Neuron (in vitro differentiated cells): ENCODE measurements around the gene TP63.

Experiments used
- H2AFZ ChIP-seq: one replicate; pipeline ENCODE4 v1.6.1; 2013; ENCODE audit warnings: low read depth, mild to moderate bottlenecking, inconsistent platforms, low read length, moderate library complexity
- H3K27me3 ChIP-seq: one replicate; pipeline ENCODE4 v1.6.1; 2013; ENCODE audit warnings: low read length; ENCODE audit not compliant: insufficient read depth
- H3K36me3 ChIP-seq: one replicate; pipeline ENCODE4 v1.6.1; 2013; ENCODE audit warnings: low read length; ENCODE audit not compliant: insufficient read depth
- H3K4me1 ChIP-seq: one replicate; pipeline ENCODE4 v1.6.1; 2013; ENCODE audit warnings: low read length; ENCODE audit not compliant: insufficient read depth
- H3K4me3 ChIP-seq: 2 replicates; pipeline ENCODE4 v1.5.1; 2013; ENCODE audit warnings: mild to moderate bottlenecking, low read length, moderate library complexity
- H3K9me3 ChIP-seq: one replicate; pipeline ENCODE4 v1.6.1; 2013; ENCODE audit warnings: low read length

The TP63 gene

DNA sequence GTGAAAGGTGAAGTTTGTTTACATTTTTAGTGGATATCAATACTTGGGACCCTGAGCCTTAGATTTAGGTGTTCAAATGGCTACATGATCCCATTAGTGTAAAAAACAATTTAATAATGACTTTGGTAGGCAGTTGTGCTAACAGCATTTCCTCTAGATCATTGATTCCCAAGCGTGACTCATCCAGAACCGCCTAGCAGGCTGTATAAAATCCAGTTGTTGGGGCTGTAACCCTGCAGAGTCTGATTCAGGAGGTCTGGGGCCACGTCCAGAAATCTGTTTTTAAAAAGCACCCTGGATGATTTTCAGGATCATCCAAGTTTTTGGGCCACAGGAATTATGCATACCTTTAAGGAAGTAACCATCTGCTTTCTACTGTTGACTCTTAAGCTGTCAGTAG is 156.4 kb downstream of the TP63 start:
- Histone ChIP-seq H3K4me1 (no peaks in the 10 kb centered on the region), H3K27me3 (no peaks in the 10 kb centered on the region), H3K4me3 (no peak overlapping the region), H3K36me3 (no peaks in the 10 kb centered on the region), H2AFZ (no peak overlapping the region), H3K9me3 (no peaks in the 10 kb centered on the region)

DNA sequence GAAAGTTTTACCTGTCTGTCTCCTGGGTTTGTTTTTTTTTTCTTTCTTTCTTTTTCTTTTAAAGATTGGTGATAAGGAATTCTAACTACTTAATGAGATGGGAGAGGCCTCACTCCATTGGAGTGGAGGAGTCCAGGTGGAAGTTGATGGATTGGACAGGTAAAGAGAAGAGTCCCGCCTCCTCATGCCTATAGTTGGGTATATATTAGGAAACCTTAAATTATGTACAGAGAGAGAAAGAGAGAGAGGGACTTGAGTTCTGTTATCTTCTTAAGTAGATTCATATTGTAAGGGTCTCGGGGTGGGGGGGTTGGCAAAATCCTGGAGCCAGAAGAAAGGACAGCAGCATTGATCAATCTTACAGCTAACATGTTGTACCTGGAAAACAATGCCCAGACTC is 158.2 kb downstream of the TP63 start:
- H3K27me3 ChIP-seq: no peaks in the 10 kb centered on the region

DNA sequence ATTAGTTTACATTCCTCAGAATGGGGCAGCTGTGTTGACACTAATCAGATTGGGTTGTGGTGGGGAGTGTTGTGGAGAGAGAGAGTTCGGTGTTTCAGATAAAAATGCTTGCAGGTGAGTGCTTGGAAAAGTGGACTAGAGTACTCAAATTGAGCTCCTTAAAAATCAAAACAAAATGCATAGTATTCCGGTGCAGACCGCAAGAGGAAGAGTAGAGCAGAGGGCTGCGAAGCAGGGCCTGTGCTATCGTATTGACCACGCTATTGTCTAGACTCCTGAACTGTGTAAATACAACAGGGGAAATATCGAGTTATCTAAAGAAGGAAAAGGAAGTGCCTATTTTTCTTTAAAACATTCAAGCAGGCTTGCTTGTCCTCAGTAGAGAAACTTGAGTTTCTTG is 159.5 kb downstream of the TP63 start:
- no peak overlapping the region for H3K4me3 ChIP-seq

More for the DNA sequence above, 158.2 kb downstream of the TP63 start:
- Histone ChIP-seq H2AFZ (no peak overlapping the region), H3K4me1 (no peaks in the 10 kb centered on the region), H3K9me3 (no peaks in the 10 kb centered on the region), H3K36me3 (no peaks in the 10 kb centered on the region), H3K4me3 (no peak overlapping the region)

DNA sequence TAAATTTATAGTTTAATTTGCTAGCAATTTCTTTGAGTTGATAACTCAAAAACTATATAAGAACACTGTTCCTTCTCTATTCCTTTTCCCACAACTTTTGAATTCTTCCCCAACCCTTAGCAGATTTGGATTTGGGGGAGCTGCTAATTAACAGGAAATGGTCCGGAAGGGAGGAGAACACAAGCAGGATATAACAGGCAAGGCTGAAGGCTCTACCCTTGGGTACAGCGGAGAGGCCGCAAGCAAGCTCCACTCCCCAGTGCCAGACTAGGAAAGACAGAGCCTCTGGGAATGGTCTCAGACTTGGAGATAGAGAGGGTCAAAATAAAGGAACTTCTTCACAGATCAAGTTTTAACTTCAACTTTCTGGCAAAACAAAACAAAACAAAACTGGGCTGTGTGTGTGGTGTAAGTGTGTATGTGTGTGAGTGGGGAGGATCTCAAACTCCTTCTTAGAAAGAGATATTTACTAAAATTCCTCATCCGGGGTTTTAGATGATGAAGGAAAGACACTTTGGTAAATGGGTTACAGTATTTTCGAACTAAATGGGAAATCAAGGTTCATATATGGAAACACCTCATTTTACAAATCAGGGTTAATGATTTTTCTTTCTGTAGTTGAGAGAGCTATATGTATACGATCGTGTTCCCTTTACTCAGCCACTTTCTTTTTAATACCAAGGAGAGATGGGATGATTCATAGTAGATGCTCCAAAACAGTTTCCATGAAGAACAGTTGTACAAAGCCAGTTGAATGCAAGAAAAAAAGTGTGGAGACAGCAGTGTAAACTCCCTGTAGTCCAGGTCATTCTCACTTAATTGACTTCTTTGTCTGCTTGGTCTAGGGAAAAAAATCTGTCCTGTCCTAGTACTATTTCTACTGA is 161.1 kb downstream of the TP63 start:
- Histone ChIP-seq H3K27me3 (peaks cover under 1% of the 10 kb centered on the region), H3K4me3 (no peak overlapping the region), H2AFZ (no peak overlapping the region), H3K36me3 (no peaks in the 10 kb centered on the region), H3K4me1 (no peaks in the 10 kb centered on the region), H3K9me3 (no peaks in the 10 kb centered on the region)

More for the DNA sequence above, 159.5 kb downstream of the TP63 start:
- H3K9me3 ChIP-seq: no peaks in the 10 kb centered on the region
- no peaks in the 10 kb centered on the region for H3K4me1 ChIP-seq
- no peaks in the 10 kb centered on the region for H3K36me3 ChIP-seq
- H2AFZ ChIP-seq: no peak overlapping the region
- no peaks in the 10 kb centered on the region for H3K27me3 ChIP-seq

DNA sequence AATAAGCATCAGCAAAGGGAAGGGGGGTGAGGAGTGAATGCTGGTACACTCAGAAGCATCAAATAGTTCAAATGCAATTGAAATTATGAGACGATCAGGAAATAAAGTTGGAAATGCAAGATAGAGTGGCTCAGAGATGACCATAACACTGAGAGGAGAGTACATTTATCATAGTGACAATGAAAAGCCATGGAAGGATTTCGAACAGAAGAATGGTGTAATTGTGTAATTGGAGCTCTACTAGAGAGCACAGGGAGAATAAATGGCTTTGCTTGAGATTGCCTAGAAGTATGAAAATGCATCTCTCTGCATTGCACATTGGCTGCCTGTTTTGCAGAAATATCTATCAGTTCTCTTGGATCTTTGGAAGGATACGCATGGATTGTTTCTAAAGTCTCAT is 163.3 kb downstream of the TP63 start:
- peaks cover 7% of the 10 kb centered on the region for H3K27me3 ChIP-seq
- no peaks in the 10 kb centered on the region for H3K36me3 ChIP-seq
- no peak overlapping the region for H2AFZ ChIP-seq
- no peak overlapping the region for H3K4me3 ChIP-seq
- H3K4me1 ChIP-seq: no peaks in the 10 kb centered on the region
- no peaks in the 10 kb centered on the region for H3K9me3 ChIP-seq

DNA sequence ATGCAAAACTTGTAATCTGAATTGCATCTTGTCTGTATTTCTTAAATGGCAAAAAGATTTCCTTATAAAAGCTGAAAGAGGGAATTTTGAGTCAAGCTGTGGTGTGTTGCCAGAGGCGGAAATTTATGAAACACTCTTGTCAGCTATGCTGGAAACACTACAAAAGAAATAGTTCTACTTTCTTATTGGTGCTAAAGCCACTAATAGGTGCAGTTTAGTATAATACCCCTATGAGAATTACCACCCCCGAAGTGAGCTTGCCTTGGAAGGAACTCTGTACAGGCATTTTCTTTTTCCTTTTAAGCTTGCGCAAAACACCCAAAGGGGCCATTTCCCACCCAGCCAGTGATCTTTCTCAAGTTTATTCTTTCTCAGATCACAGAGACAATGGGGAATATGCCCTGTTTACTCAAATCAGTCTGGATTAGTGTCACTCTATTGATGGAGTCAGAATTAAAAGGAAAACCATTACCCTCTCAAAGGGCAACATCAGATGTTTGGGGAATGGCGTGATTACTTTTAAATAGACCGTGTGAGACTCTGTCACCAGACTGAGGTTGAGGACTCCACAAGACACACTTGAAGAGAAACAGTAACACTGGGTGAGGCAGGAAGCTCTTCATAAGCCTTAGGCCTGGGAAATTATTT is 166.0 kb downstream of the TP63 start:
- H3K27me3 ChIP-seq: peaks cover 7% of the 10 kb centered on the region

DNA sequence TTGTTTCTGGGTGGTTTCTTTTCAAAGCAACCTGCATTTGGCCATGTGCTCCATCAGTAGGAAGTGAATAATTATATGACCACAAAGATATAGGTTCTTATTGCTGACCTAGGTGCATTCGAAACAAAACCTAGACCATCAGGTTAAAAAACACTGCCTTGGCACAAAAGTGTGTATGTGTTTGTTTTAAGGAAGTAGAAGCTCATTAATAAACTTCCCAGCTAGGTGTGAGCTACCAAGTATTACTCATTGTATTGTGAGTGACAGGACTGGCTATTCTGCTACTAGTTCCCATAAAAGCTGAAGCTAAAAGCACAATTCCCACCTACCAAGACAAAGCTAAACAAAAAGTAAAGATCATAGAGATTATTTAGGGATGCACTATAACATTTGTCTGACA is 168.2 kb downstream of the TP63 start:
- no peak overlapping the region for H3K4me3 ChIP-seq
- no peak overlapping the region for H2AFZ ChIP-seq
- no peaks in the 10 kb centered on the region for H3K9me3 ChIP-seq
- H3K4me1 ChIP-seq: no peaks in the 10 kb centered on the region
- H3K27me3 ChIP-seq: peaks cover 10% of the 10 kb centered on the region
- no peaks in the 10 kb centered on the region for H3K36me3 ChIP-seq

More for the DNA sequence above, 166.0 kb downstream of the TP63 start:
- Histone ChIP-seq H3K9me3 (no peaks in the 10 kb centered on the region), H3K4me3 (no peak overlapping the region), H2AFZ (no peak overlapping the region), H3K36me3 (no peaks in the 10 kb centered on the region), H3K4me1 (no peaks in the 10 kb centered on the region)

DNA sequence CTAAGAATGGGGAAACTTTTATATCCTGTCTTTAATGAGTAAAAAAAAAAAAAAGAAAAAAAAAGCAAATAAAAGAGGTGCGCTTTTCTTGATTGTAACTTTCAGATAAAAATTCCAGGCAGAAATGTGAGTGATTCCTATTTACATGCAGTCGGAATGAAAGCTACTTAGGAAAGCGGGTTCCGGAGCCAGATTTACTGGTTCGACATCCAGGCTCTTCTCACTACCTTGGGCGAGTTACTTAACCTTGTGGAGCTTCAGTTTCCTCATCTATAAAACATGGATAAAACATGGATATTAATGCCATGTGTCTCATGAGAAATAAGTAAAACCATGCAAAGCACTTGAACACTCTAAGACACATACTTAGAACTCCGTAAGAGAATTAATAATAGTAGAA is 169.2 kb downstream of the TP63 start:
- Histone ChIP-seq H2AFZ (no peak overlapping the region), H3K27me3 (peaks cover 13% of the 10 kb centered on the region), H3K4me3 (no peak overlapping the region), H3K9me3 (no peaks in the 10 kb centered on the region), H3K36me3 (no peaks in the 10 kb centered on the region), H3K4me1 (peaks cover 3% of the 10 kb centered on the region)

DNA sequence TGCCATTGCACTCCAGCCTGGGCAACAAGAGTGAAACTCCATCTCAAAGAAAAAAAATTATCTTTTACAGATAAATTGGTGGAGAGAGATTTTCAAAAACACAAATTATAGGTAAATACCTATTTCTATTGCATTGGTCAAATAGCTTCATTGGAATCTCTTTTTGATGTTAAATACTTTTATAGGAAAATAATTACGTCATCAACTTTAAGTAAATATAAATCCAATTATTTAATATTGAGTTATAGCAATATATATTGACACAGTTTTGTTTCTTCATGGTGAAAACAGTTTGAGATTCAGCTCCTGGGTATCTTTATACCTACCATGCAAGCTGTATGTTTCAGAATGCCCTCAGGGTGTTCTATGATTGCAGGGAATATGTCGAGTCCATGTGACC is 172.1 kb downstream of the TP63 start:
- no peaks in the 10 kb centered on the region for H3K9me3 ChIP-seq
- peaks cover 16% of the 10 kb centered on the region for H3K4me1 ChIP-seq
- no peak overlapping the region for H3K4me3 ChIP-seq
- H2AFZ ChIP-seq: no peak overlapping the region
- H3K27me3 ChIP-seq: peaks cover 22% of the 10 kb centered on the region
- no peaks in the 10 kb centered on the region for H3K36me3 ChIP-seq

DNA sequence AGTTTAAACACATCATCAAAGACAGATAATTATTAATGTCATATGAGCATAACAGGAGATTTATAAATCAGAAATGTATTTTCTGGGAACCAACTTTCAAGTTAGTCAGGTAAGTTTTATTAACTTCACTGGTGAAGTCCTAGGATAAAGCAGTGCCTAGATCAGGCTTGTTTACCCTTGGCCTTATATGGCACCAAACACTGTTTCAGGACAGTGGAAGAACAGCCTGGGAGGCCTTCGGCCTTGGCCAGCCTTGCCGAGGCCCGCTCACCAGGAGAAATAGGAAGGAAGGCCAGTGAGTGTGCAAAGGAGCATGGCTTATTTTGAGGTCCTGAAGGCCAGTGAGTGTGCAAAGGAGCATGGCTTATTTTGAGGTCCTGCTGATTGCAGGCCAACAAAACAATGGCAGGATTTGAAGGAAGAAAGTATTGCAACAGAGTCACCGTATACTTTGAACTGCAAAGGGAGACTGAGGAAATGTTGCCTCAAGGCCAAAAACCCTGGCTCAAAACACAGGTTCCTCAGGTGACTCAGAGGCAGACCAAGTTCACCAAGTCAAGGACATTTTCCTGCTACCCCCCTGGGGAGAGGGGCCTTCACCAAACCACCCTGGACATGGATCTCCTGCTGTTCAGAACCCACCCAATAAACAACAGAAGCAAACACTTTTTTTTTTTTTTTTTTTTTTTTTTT is 174.3 kb downstream of the TP63 start:
- H3K27me3 ChIP-seq: peaks cover 28% of the 10 kb centered on the region
- H3K9me3 ChIP-seq: no peaks in the 10 kb centered on the region
- H3K36me3 ChIP-seq: no peaks in the 10 kb centered on the region
- H3K4me1 ChIP-seq: peaks cover 16% of the 10 kb centered on the region
- no peak overlapping the region for H3K4me3 ChIP-seq
- no peak overlapping the region for H2AFZ ChIP-seq

DNA sequence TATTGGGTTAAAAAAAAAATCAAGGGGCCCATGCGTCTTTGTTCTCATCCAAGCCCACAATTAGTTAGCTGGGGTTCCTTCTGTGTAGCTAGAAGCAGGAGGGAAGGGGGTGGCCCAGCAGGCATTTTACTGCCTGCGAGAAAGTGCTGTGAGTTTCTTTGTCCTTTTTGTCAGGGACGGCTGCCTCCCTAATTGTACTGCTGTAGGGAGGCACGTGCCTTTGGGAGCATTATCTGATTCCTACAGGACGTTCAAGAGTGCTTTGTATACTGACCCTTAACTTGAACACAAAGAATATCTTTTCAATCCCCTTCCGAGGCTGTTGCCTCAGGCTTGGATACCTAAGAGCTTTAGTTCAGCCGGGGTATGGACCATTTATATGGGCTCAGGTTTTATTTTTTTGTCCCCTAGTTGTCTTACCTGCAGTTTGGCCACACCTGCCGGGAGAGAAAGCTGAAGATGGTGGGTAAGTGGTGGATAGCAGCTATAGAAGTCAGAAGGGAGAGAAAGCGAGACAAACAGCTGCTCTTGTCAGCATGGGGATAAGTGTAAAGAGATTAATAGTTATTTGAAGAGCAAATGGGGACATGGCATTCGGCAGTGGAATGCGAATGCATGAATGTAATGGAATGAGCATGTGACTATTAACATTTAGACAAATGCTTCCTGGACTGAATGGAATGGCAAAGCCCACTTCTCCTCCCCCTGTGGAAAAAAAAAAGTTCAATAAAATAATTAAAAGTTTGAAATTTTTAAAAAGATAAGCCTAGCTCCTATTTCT is 175.2 kb downstream of the TP63 start:
- Histone ChIP-seq H3K27me3 (peaks cover 30% of the 10 kb centered on the region), H3K9me3 (no peaks in the 10 kb centered on the region), H3K4me3 (no peak overlapping the region), H3K36me3 (no peaks in the 10 kb centered on the region), H2AFZ (no peak overlapping the region), H3K4me1 (peaks cover 16% of the 10 kb centered on the region)

DNA sequence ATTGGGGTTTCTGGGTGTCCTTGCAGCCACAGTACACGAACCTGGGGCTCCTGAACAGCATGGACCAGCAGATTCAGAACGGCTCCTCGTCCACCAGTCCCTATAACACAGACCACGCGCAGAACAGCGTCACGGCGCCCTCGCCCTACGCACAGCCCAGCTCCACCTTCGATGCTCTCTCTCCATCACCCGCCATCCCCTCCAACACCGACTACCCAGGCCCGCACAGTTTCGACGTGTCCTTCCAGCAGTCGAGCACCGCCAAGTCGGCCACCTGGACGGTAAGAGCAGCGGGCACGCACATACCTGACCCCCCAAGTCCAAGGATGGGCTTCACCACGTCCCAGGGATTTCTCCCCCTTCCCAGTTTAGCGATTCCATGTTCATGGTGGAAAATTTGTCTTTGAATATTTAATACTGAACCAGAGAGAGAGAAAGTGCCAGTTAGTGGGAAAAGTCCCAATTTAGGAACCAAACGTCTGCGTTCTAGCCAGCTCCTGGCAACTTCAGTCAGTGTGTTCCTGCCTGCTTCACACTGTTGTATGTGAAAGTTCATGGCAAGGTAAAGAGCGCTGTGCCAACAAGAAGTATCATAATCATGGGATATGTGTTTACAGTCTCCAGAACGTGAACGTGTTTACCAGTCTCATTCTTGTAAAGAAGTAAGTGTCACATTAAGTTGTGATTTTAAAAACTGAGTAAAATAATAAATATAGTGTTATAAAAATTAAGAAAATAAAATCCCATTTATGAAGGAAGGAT is 177.2 kb downstream of the TP63 start:
- no peak overlapping the region for H3K4me3 ChIP-seq

More for the DNA sequence above, 177.2 kb downstream of the TP63 start:
- Histone ChIP-seq H3K27me3 (peaks cover 36% of the 10 kb centered on the region), H2AFZ (no peak overlapping the region), H3K4me1 (peaks cover 16% of the 10 kb centered on the region), H3K9me3 (no peaks in the 10 kb centered on the region), H3K36me3 (no peaks in the 10 kb centered on the region)
